Panc1 (cell line): ENCODE results near the gene PSMB8. TPM values are rescaled to one million over a fixed set of nuclear protein-coding genes. Genes with fewer than 3 reads are reported as not detected.

Experiments
- ATAC-seq: fragments of 200-7000 bp; cut with Tn5 transposase; 2 replicates; pipeline ENCODE4 v1.9.1; 2020; ENCODE audit warnings: mild to moderate bottlenecking, moderate library complexity
- BruUV-seq: library from RNA; stranded (reverse); fragments of 400-500 nt; replicated peaks from 2 replicates; lab custom pipeline; 2021; lab: Mats Ljungman, UMichigan
- CTCF ChIA-PET: fragments of 300-600 bp; sonication (Branson Sonifier 250); formaldehyde crosslinking; loops from one replicate; lab custom pipeline; 2022; ENCODE audit warnings: antibody characterized with exemption; lab: Charles Lee
- POLR2A ChIA-PET: fragments of 300-600 bp; sonication (Branson Sonifier 250); formaldehyde crosslinking; loops from one replicate; lab custom pipeline; 2022; ENCODE audit warnings: antibody characterized with exemption; lab: Charles Lee
- DNase-seq: peaks from one replicate; pipeline ENCODE4 v3.0.0-alpha.2; 2010; ENCODE audit warnings: low read depth, low spot score
- H3K27ac ChIP-seq: 2 replicates; pipeline ENCODE4 v1.5.1; 2011; ENCODE audit warnings: mild to moderate bottlenecking, low read length, inconsistent platforms
- H3K27me3 ChIP-seq: fragments of 200-500 bp; sonication (Bioruptor generic); 2 replicates; pipeline ENCODE4 v1.6.0; 2014; ENCODE audit warnings: low read length, inconsistent platforms; ENCODE audit not compliant: control insufficient read depth, insufficient read depth
- H3K36me3 ChIP-seq: fragments of 200-500 bp; sonication (Bioruptor generic); 2 replicates; pipeline ENCODE4 v1.5.1; 2014; ENCODE audit warnings: inconsistent platforms, mild to moderate bottlenecking, low read length, moderate library complexity; ENCODE audit not compliant: control insufficient read depth, insufficient read depth
- H3K4me1 ChIP-seq: 2 replicates; pipeline ENCODE4 v1.5.1; 2011; ENCODE audit warnings: inconsistent platforms, mild to moderate bottlenecking, low read length, moderate library complexity; ENCODE audit not compliant: control insufficient read depth, insufficient read depth
- H3K4me3 ChIP-seq, 2 experiments: 2 replicates each; pipeline ENCODE4 v1.5.1; 2011 to 2012; ENCODE audit warnings: low read depth in 2 of 2, low read length in 2 of 2, mild to moderate bottlenecking in 2 of 2, inconsistent platforms in 1 of 2, moderate library complexity in 1 of 2
- H3K9me3 ChIP-seq: fragments of 200-500 bp; sonication (Bioruptor generic); 2 replicates; pipeline ENCODE4 v1.5.1; 2014; ENCODE audit warnings: low read depth, mild to moderate bottlenecking, inconsistent platforms, low read length, moderate library complexity; ENCODE audit not compliant: control insufficient read depth, insufficient read depth
- CTCF ChIP-seq: fragments of 450-650 bp; IDR thresholded peaks from 2 replicates; pipeline ENCODE4 v1.5.1; 2017; ENCODE audit warnings: mild to moderate bottlenecking
- POLR2AphosphoS5 ChIP-seq: IDR thresholded peaks from 2 replicates; pipeline ENCODE4 v1.6.1; 2012; ENCODE audit warnings: mild to moderate bottlenecking, low read depth, low read length, moderate library complexity
- REST ChIP-seq, 2 experiments: IDR thresholded peaks; 2 replicates each; pipeline ENCODE4 v1.6.1; 2011 to 2012; ENCODE audit warnings: low read depth in 2 of 2, control low read depth in 1 of 2, low read length in 1 of 2, mild to moderate bottlenecking in 1 of 2, moderate library complexity in 1 of 2; ENCODE audit not compliant: insufficient read depth in 1 of 2
- SIN3A ChIP-seq: IDR thresholded peaks from 2 replicates; pipeline ENCODE4 v1.6.1; 2012; ENCODE audit warnings: low read depth, mild to moderate bottlenecking, low read length, moderate library complexity, borderline replicate concordance; ENCODE audit not compliant: insufficient read depth
- TCF7L2 ChIP-seq: IDR thresholded peaks from 2 replicates; pipeline ENCODE4 v1.6.1; 2011; ENCODE audit warnings: mild to moderate bottlenecking, low read depth, low read length, inconsistent platforms
- in situ Hi-C: cut with HindIII; loops from 2 replicates; pipeline ENCODE4 v1.10.0; 2016; ENCODE audit warnings: low sequenced_read_pairs, low pct_unique_long_range_greater_than_20kb
- intact Hi-C: fragments of 100-400 bp; cut with micrococcal nuclease; formaldehyde crosslinking; loops from one replicate; pipeline ENCODE4 v1.10.0; 2022; ENCODE audit not compliant: unreplicated experiment
- total RNA-seq: library from RNA; stranded (reverse); gene quantifications from one replicate; pipeline ENCODE4 v1.2.1, GENCODE V29; 2021; ENCODE audit not compliant: unreplicated experiment

Gene PSMB8
- total RNA-seq, 1 experiment from 2014 or later: 43.8 TPM

GRCh38 chr6:32830936-32831335 is 12.9 kb downstream of the PSMB8 start:
- Histone ChIP-seq H3K27me3 (no peaks in the 10 kb centered on the region), H3K27ac (no peak overlapping the region), H3K4me3 (no peak overlapping the region), H3K4me1 (no peaks in the 10 kb centered on the region), H3K9me3 (no peaks in the 10 kb centered on the region), H3K36me3 (peaks cover 4% of the 10 kb centered on the region; the same call in 1 of the 2 replicates)
- BruUV-seq: no TSS peak
- in situ Hi-C loops: no loop called here
- ATAC-seq (no peak), DNase-seq (no peak)
- TF ChIP-seq SIN3A: no peak
- no peak for TF ChIP-seq CTCF
- no peak for TF ChIP-seq REST (IDR thresholded peaks at IDR 0.05; ENCODE audit: insufficient read depth in 1 of 2, low read depth in 2 of 2, low read length in 1 of 2)
- TF ChIP-seq POLR2AphosphoS5: no peak
- no peak for TF ChIP-seq TCF7L2
- CTCF ChIA-PET: no interaction called here
- POLR2A ChIA-PET: no interaction called here
- intact Hi-C loops: no loop called here

GRCh38 chr6:32830017-32830416 is 13.8 kb downstream of the PSMB8 start:
- POLR2A ChIA-PET: no interaction called here
- peaks cover 2% of the 10 kb centered on the region; the same call in 1 of the 2 replicates for H3K36me3 ChIP-seq
- DNase-seq (no peak), ATAC-seq (no peak)
- H3K4me3 ChIP-seq: no peak overlapping the region
- CTCF ChIA-PET: no interaction called here
- BruUV-seq: no TSS peak
- no peaks in the 10 kb centered on the region for H3K9me3 ChIP-seq
- H3K27ac ChIP-seq: no peak overlapping the region
- in situ Hi-C loops: no loop called here
- intact Hi-C loops: no loop called here
- no peak for TF ChIP-seq REST (IDR thresholded peaks at IDR 0.05; ENCODE audit: insufficient read depth in 1 of 2, low read depth in 2 of 2, low read length in 1 of 2)
- TF ChIP-seq TCF7L2: no peak
- TF ChIP-seq POLR2AphosphoS5: no peak
- no peak for TF ChIP-seq CTCF
- TF ChIP-seq SIN3A: no peak
- H3K4me1 ChIP-seq: no peaks in the 10 kb centered on the region
- H3K27me3 ChIP-seq: no peaks in the 10 kb centered on the region
